Esophagus squamous epithelium (tissue), 5 donors: ENCODE data around the gene AGRP. TPM values are rescaled to one million over a fixed set of nuclear protein-coding genes. Genes with fewer than 3 reads are reported as not detected.

ENCODE experiments used
- DNase-seq: peaks from one replicate; lab custom pipeline; 2025; lab: John Stamatoyannopoulos, UW
- H3K27ac ChIP-seq, 4 donors: fragments of 200-600 bp; sonication (generic); one replicate each; pipeline ENCODE4 v1.5.1; 2016 to 2019; ENCODE audit warnings: mild to moderate bottlenecking in 1 of 4
- H3K27me3 ChIP-seq, 4 donors: fragments of 200-600 bp; sonication (generic); 1 replicate in 3 of 4; 2 replicates in 1 of 4; pipeline versions ENCODE4 v1.5.1 to v1.6.0; 2017 to 2021; ENCODE audit warnings: antibody characterized with exemption in 1 of 4
- H3K36me3 ChIP-seq, 3 donors: fragments of 200-600 bp; sonication (generic); one replicate each; pipeline ENCODE4 v1.5.1; 2016 to 2019
- H3K4me1 ChIP-seq, 3 donors: fragments of 200-600 bp; sonication (generic); one replicate each; pipeline ENCODE4 v1.5.1; 2017 to 2019
- H3K4me3 ChIP-seq, 4 donors: fragments of 200-600 bp; sonication (generic); 1 replicate in 3 of 4; 2 replicates in 1 of 4; pipeline ENCODE4 v1.5.1; 2016 to 2019; ENCODE audit warnings: mild to moderate bottlenecking in 2 of 4, moderate library complexity in 1 of 4
- H3K9me3 ChIP-seq, 3 donors: fragments of 200-600 bp; sonication (generic); one replicate each; pipeline ENCODE4 v1.5.1; 2016 to 2019
- CTCF ChIP-seq, 6 experiments: fragments of 450-650 bp in 4 of 6; fragments of 200-600 bp in 2 of 6; sonication (generic) in 2 of 6; IDR thresholded peaks; one replicate each; pipeline ENCODE4 v1.5.1; 2016 to 2019; ENCODE audit warnings: antibody characterized with exemption in 6 of 6, mild to moderate bottlenecking in 4 of 6, moderate library complexity in 4 of 6
- POLR2A ChIP-seq, 4 donors: fragments of 450-650 bp; IDR thresholded peaks; one replicate each; pipeline ENCODE4 v1.6.1; 2017; ENCODE audit warnings: antibody characterized with exemption in 4 of 4, mild to moderate bottlenecking in 4 of 4, moderate library complexity in 3 of 4
- WGBS, 2 donors: methylation state at CpG; one replicate each; pipeline ENCODE4 v1.1.5; 2018; 5-methylcytosine and 5-hydroxymethylcytosine counted together
- intact Hi-C: fragments of 100-400 bp; cut with DNase I; formaldehyde crosslinking; loops from one replicate; pipeline ENCODE4 v1.15.0; 2022
- total RNA-seq, 4 donors: library from RNA; depleted of rRNA; stranded (reverse); fragments of >200 nt; gene quantifications; one replicate each; pipeline ENCODE4 v1.1.0, GENCODE V29; 2016
- donor health status: DM: yes; HTN: yes; CAD: no.

AGRP gene
- total RNA-seq, 4 donors from 2014 or later, result not detected

GRCh38 chr16:67521095-67521804 is 37.9 kb upstream of the AGRP start:
- whole genome bisulfite sequencing, 2 donors, result 0% methylated on average over 3 to 12 of the region's 25 CpGs
- H3K4me1 ChIP-seq, result peaks cover 0 to 24% (median 7%) of the 10 kb centered on the region in 3 donors
- intact Hi-C loops, result no loop called here
- H3K4me3 ChIP-seq, result peak overlapping the region; percentile 31 to 65 (median 48)
- no peaks in the 10 kb centered on the region for H3K9me3 ChIP-seq
- TF ChIP-seq POLR2A (IDR thresholded peaks at IDR 0.05) (peak in 1 of 4 donors; percentile 46), CTCF (IDR thresholded peaks at IDR 0.05) (peak; percentile 49 to 98 (median 93))
- DNase-seq, result peak; percentile 76
- H3K27ac ChIP-seq, result peak overlapping the region; percentile 80 to 97 (median 92)
- H3K36me3 ChIP-seq, result no peaks in the 10 kb centered on the region
- H3K27me3 ChIP-seq, result no peaks in the 10 kb centered on the region

GRCh38 chr16:67519242-67519641 is 35.9 kb upstream of the AGRP start:
- Histone ChIP-seq H3K9me3 (no peaks in the 10 kb centered on the region), H3K27ac (no peak overlapping the region), H3K4me1 (peaks cover 0 to 31% (median 7%) of the 10 kb centered on the region in 3 donors), H3K36me3 (no peaks in the 10 kb centered on the region), H3K4me3 (no peak overlapping the region), H3K27me3 (no peaks in the 10 kb centered on the region)
- no peak for DNase-seq
- TF ChIP-seq CTCF (IDR thresholded peaks at IDR 0.05), result no peak
- no peak for TF ChIP-seq POLR2A (IDR thresholded peaks at IDR 0.05)
- intact Hi-C loops, result no loop called here
- WGBS, 2 donors, result 62 to 78% methylated on average over 4 of the region's 4 CpGs

GRCh38 chr16:67518676-67519075 is 35.3 kb upstream of the AGRP start:
- H3K4me3 ChIP-seq, result no peak overlapping the region
- peak overlapping the region in 1 of 4 donors; percentile 58 for H3K27ac ChIP-seq
- intact Hi-C loops, result no loop called here
- no peaks in the 10 kb centered on the region for H3K36me3 ChIP-seq
- DNase-seq, result no peak
- TF ChIP-seq POLR2A (IDR thresholded peaks at IDR 0.05), result no peak
- no peak for TF ChIP-seq CTCF (IDR thresholded peaks at IDR 0.05)
- peaks cover 0 to 35% (median 7%) of the 10 kb centered on the region in 3 donors for H3K4me1 ChIP-seq
- 59 to 60% methylated on average over 1 to 5 of the region's 8 CpGs for WGBS, 2 donors
- H3K9me3 ChIP-seq, result no peaks in the 10 kb centered on the region
- H3K27me3 ChIP-seq, result no peaks in the 10 kb centered on the region

GRCh38 chr16:67517661-67518423 is 34.5 kb upstream of the AGRP start:
- 76 to 82% methylated on average over 7 of the region's 11 CpGs for WGBS, 2 donors
- no peaks in the 10 kb centered on the region for H3K27me3 ChIP-seq
- no peak for DNase-seq
- H3K36me3 ChIP-seq, result no peaks in the 10 kb centered on the region
- peaks cover 0 to 35% (median 7%) of the 10 kb centered on the region in 3 donors for H3K4me1 ChIP-seq
- H3K4me3 ChIP-seq, result peak overlapping the region in 1 of 4 donors; percentile 3
- intact Hi-C loops, result no loop called here
- H3K9me3 ChIP-seq, result no peaks in the 10 kb centered on the region
- peak overlapping the region in 1 of 4 donors; percentile 58 for H3K27ac ChIP-seq
- TF ChIP-seq POLR2A (IDR thresholded peaks at IDR 0.05) (peak in 1 of 4 donors; percentile 24), CTCF (IDR thresholded peaks at IDR 0.05) (no peak)

GRCh38 chr16:67517155-67517445 is 33.8 kb upstream of the AGRP start:
- Histone ChIP-seq H3K4me1 (peaks cover 0 to 35% (median 7%) of the 10 kb centered on the region in 3 donors), H3K27me3 (no peaks in the 10 kb centered on the region), H3K9me3 (no peaks in the 10 kb centered on the region), H3K36me3 (no peaks in the 10 kb centered on the region), H3K4me3 (no peak overlapping the region), H3K27ac (peak overlapping the region in 1 of 4 donors; percentile 39)
- WGBS, 2 donors, result 62 to 71% methylated on average over 3 of the region's 3 CpGs
- no peak for DNase-seq
- TF ChIP-seq POLR2A (IDR thresholded peaks at IDR 0.05) (no peak), CTCF (IDR thresholded peaks at IDR 0.05) (no peak)
- intact Hi-C loops, result no loop called here
